Cardiac muscle cell (in vitro differentiated cells and primary cell): ENCODE measurements around the gene ATXN2. TPM values are rescaled to one million over a fixed set of nuclear protein-coding genes. Genes with fewer than 3 reads are reported as not detected.

Source experiments
- DNase-seq, 2 donors: peaks; one replicate each; pipeline versions ENCODE4 v3.0.0 to v3.0.0-alpha.2; 2010 to 2017; ENCODE audit warnings: low read depth in 1 of 2, low spot score in 1 of 2
- H3K27ac ChIP-seq: fragments of 200-600 bp; sonication (generic); 2 replicates; pipeline ENCODE4 v1.5.1; 2016
- H3K27me3 ChIP-seq: fragments of 200-600 bp; sonication (generic); 2 replicates; pipeline ENCODE4 v1.6.0; 2016; ENCODE audit warnings: control low read depth
- H3K36me3 ChIP-seq: fragments of 200-600 bp; sonication (generic); 2 replicates; pipeline ENCODE4 v1.5.1; 2016; ENCODE audit warnings: control low read depth
- H3K4me1 ChIP-seq: fragments of 200-600 bp; sonication (generic); 2 replicates; pipeline ENCODE4 v1.8.1; 2017; ENCODE audit warnings: low read depth, mild to moderate bottlenecking, mixed run types
- H3K4me3 ChIP-seq: fragments of 200-600 bp; sonication (generic); 2 replicates; pipeline ENCODE4 v1.5.1; 2016; ENCODE audit warnings: mild to moderate bottlenecking
- H3K9me3 ChIP-seq: fragments of 200-600 bp; sonication (generic); 2 replicates; pipeline ENCODE4 v1.5.1; 2017; ENCODE audit warnings: low read depth, mild to moderate bottlenecking, control low read depth
- CTCF ChIP-seq: IDR thresholded peaks from 2 replicates; pipeline ENCODE4 v1.5.1; 2012; ENCODE audit warnings: low read depth, mild to moderate bottlenecking, low read length
- polyA plus RNA-seq: library from polyadenylated mRNA; unstranded; fragments of >200 nt; fragmentation: Nextera tagmentation; extraction: Ambion mirVana; gene quantifications from 2 replicates; pipeline ENCODE4 v1.2.1, GENCODE V29; 2016
- total RNA-seq: library from RNA; depleted of rRNA; stranded (reverse); fragments of >200 nt; gene quantifications from 2 replicates; pipeline ENCODE4 v1.2.3, GENCODE V29; 2016

The ATXN2 gene
- total and polyA plus RNA-seq, 2 experiments from 2014 or later, result 29.5 to 52.7 TPM

- Histone ChIP-seq H3K27me3 (no peaks in the 10 kb centered on the region), H3K27ac (no peak overlapping the region), H3K9me3 (no peaks in the 10 kb centered on the region), H3K4me1 (peaks cover 9% of the 10 kb centered on the region), H3K36me3 (no peaks in the 10 kb centered on the region), H3K4me3 (no peak overlapping the region)
- DNase-seq, result no peak
- TF ChIP-seq CTCF, result no peak
Observed at GRCh38 chr12:111428081-111428727, 170.9 kb downstream of the ATXN2 start.

- H3K9me3 ChIP-seq, result no peaks in the 10 kb centered on the region
- no peaks in the 10 kb centered on the region for H3K36me3 ChIP-seq
- H3K27ac ChIP-seq, result no peak overlapping the region
- H3K27me3 ChIP-seq, result no peaks in the 10 kb centered on the region
- no peak overlapping the region for H3K4me3 ChIP-seq
- no peak for DNase-seq
- H3K4me1 ChIP-seq, result peaks cover 9% of the 10 kb centered on the region
- no peak for TF ChIP-seq CTCF
Observed at GRCh38 chr12:111427417-111428074, 171.6 kb downstream of the ATXN2 start.

GRCh38 chr12:111426344-111427185 is 172.6 kb downstream of the ATXN2 start:
- no peaks in the 10 kb centered on the region for H3K9me3 ChIP-seq
- H3K4me1 ChIP-seq, result peaks cover 9% of the 10 kb centered on the region
- no peak for TF ChIP-seq CTCF
- no peak overlapping the region for H3K4me3 ChIP-seq
- no peaks in the 10 kb centered on the region for H3K27me3 ChIP-seq
- no peak overlapping the region for H3K27ac ChIP-seq
- no peak for DNase-seq
- no peaks in the 10 kb centered on the region for H3K36me3 ChIP-seq

- no peaks in the 10 kb centered on the region for H3K9me3 ChIP-seq
- H3K27me3 ChIP-seq, result no peaks in the 10 kb centered on the region
- peak overlapping the region; percentile 31 for H3K27ac ChIP-seq
- H3K36me3 ChIP-seq, result no peaks in the 10 kb centered on the region
- H3K4me1 ChIP-seq, result peaks cover 9% of the 10 kb centered on the region
- no peak overlapping the region for H3K4me3 ChIP-seq
- no peak for TF ChIP-seq CTCF
- DNase-seq, result no peak
Observed at GRCh38 chr12:111425655-111426054, 173.5 kb downstream of the ATXN2 start.

- H3K4me1 ChIP-seq, result peaks cover 9% of the 10 kb centered on the region
- H3K4me3 ChIP-seq, result no peak overlapping the region
- no peak for DNase-seq
- no peaks in the 10 kb centered on the region for H3K36me3 ChIP-seq
- H3K27me3 ChIP-seq, result no peaks in the 10 kb centered on the region
- peak overlapping the region; percentile 31 for H3K27ac ChIP-seq
- no peaks in the 10 kb centered on the region for H3K9me3 ChIP-seq
- peak; percentile 3 for TF ChIP-seq CTCF
Observed at GRCh38 chr12:111424793-111425251, 174.3 kb downstream of the ATXN2 start.
